Measurements from ENCODE around the gene SLC9A1.

The SLC9A1 gene

DNA sequence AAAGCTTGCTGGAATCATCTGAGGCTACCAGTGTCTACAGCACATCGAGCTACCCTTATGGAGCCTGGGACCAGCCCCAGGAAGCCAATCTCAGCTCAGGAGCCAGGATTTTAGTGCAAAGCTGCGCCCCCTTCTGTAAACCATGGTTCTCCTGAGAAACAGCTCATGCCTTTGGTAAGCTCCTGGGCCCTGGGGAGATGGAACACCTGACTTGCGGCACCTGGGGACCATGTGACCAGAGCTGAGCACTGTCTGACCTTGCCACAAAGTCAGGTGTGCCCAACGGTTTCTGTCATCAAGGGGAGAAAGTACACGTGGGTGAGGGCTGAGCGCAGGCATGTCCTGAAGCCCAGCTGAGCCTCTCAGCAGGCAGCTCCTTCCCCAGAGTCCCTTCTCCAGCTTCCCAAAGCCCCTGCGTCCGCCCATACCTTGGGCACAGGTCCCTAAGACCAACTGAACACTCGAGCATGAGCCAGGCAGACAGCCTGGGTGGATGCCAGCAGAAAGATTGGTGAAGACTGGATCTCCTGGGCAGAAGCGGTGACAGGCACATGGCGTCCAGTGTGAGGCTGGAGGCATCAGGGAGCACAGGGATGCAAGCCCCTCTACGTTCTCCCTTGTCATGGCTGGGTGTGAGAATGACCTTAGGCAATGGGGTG, 84.4 kb downstream of the SLC9A1 start:
- DNase-seq (ENCODE audit: low read depth in 2 of 2): no peak

- DNase-seq (ENCODE audit: low read depth in 2 of 2): no peak
These were observed 86.0 kb downstream of the SLC9A1 start for GRCh38 chr1:27068922-27069321.

DNA sequence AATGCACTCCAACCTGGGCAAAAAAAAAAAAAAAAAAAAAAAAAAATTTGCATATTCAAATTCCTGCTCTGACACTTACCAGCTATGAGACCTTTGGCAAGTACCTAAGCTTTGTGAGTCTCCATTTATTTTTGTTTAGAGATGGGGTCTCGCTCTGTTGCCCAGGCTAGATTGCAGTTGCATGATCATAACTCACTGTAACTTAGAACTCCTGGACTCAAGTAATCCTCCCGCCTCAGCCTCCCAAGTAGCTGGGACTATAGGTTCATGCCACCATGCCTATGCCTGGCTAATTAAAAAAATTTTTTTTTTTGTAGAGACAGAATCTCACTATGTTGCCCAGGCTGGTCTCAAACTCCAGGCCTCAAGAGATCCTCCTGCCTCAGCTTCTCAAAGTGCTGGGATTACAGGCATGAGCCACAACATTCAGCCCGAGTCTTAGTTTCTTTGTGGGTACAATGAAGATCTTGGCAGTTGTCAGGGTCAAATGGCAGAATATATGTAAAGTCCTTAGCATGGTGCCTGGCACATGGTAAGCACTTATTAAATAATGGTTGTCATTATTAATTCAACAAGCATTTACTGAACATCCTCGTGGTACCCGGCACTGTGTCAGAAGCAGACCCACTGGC, 88.8 kb downstream of the SLC9A1 start:
- DNase-seq (ENCODE audit: low read depth in 2 of 2): no peak

DNA sequence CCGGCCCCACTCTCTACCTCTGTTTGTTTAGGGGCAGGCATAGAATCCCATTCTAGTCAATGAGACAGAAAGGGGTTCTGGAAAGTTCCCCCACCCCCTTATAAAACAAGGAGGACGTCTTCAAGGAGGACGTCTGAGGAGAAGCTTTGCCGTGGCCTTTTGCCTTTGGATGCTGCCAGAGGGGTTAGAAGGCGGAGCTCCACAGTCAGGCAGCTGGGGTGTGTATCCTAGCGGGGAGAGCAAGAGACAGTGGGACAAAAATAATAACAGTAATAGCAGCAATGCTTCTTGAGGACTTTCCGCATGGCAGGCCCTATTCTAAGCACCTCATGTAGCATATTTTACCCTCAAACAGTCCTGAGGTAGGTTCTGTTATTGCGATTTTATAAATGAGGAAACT, 94.0 kb downstream of the SLC9A1 start:
- no peak for DNase-seq (ENCODE audit: low read depth in 2 of 2)

DNA sequence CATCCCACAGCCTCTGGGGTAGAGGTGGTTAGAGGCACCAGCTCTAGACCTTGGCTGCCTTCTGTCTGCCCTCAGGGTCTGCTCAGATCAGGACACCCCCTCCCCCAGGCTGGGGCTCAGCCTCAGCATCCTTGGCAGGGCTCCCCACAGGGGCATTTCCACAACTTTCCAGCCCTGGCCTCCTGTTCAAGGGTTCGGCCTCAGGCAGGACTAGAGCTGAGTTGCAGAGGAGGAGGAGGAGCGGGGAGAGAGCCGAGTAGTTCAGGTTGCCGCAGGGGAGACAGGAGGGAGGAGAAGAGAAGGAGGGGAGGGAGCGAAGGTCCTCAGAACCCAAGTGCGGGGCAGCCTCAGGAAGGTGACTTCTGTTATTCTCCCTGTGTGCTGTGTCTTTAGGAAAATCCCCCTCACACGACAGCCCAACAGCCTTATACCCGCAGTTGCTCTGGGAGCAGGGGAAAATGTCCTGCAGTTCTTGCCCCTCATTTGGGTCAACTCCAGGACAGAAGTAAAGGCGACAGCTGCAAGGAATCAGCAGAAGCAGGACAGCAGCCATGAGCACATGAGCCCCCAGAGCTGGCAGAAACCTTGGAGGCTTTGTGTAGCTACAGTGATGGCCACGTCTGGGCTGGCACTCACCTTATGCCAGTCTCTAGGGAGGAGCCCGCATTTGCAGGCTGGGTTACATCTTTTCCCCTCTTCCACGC, 95.8 kb downstream of the SLC9A1 start:
- no peak for DNase-seq (ENCODE audit: low read depth in 2 of 2)

GRCh38 chr1:27057801-27058625, 96.9 kb downstream of the SLC9A1 start:
- DNase-seq (ENCODE audit: low read depth in 2 of 2): no peak

- DNase-seq (ENCODE audit: low read depth in 2 of 2): no peak
These were observed 97.5 kb downstream of the SLC9A1 start for GRCh38 chr1:27057389-27057788.

DNA sequence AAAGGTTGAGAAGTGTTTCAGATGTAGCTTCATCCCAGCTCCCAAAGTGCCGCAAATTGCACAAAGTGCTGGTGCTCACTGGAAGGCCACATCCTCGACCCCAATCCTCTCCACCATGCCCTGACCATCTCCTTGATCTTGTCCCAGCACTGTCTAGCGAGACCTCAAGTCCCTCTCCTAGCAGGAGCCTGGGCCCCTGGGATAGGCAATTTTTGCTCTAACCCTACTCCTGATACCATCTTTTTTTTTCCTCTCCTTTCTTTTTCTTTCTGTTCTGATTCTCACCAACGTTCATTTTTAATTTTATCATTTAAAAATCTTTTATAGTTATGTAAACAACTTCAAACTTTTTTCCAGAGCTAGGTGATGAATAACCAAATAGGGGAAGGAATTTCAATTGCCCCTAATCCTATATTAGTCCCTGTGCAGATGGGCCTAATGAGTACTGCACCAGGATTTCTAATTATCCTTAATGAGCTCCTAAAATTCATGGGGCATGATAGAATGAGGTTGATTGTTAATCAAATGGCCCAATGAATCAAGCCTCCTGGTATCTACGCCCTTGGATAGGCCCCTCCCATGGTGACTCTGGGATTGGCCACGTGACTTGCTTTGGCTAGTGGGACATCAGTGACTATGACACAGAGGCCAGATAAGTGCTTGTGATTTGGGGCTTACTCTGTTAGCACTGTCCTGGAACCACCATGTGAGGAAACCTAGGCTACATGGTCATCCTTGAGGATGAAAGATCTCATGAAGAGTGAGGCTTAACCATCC, 100.8 kb downstream of the SLC9A1 start:
- DNase-seq (ENCODE audit: low read depth in 2 of 2): no peak

DNA sequence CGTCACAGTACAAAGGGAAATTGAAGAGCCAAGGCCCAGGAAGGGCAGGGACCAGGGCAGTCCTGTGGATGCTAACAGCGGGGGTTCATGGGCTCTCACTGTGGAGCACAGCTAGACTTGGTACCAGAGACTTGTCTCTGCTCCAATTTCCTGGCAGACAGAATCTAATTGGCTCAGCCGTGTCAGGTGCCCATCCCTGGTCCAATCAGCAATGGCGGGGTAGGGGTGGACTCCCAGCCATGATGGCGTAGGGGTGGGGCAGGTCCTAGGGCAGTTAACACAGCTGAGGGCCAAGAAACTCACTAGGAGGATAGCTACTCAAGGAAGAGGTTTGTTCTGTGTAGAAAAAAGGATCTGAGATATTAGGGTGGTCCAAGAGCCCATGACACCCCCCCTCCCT, 102.4 kb downstream of the SLC9A1 start:
- DNase-seq (ENCODE audit: low read depth in 2 of 2): no peak

GRCh38 chr1:27049607-27050006, 105.3 kb downstream of the SLC9A1 start:
- DNase-seq (ENCODE audit: low read depth in 2 of 2): no peak

GRCh38 chr1:27049100-27049499, 105.8 kb downstream of the SLC9A1 start:
- DNase-seq (ENCODE audit: low read depth in 2 of 2): no peak

Measured in fibroblast of skin of left biceps (primary cell).